Hematopoietic multipotent progenitor cell treated with erythropoietin and hydrocortisone succinate and interleukin-3 and kit ligand, for 17 days (in vitro differentiated cells): ENCODE data around the gene CDK8.
"Not testable (repeated sequence)": the region's sequence is repeated elsewhere in the genome, so short reads cannot be mapped to it uniquely, and the experiment has no call there.

Source experiments
- DNase-seq: peaks from one replicate; pipeline ENCODE4 v3.0.0-alpha.2; 2015; ENCODE audit warnings: low spot score

The CDK8 gene

DNA sequence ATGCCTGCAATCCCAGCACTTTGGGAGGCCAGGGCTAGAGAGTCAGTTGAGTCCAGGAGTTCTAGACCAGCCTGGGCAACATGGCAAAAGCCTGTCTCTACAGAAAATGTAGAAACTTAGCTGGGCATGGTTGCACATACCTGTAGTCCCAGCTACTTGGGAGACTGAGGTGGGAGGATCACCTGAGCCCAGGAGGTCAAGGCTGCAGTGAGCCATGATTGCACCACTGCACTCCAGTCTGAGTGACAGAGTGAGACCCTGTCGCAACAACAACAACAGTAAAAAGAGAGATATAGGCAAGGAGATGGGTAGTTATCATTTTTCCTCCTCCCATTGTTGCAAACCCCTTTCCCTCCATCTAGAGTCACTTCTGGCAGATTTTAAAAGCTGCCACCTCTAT is 62.2 kb downstream of the CDK8 start:
- not testable (repeated sequence) for DNase-seq

DNA sequence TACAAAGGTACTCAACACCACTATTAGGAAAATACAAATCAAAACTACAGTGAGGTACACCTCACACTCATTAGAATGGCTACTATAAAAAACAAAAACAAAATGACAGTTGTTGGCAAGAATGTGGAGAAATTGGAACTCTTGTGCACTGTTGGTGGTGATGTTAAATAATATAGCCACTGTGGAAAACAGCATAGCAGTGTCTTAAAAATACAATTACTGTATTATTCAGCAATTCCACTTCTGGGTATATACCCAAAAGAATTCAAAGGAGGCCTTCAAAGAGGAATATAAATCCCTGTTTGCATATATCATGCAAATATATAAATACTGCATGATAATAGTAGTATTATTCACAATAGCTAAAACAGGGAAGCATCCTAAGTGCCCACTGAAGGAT is 66.8 kb downstream of the CDK8 start:
- DNase-seq, result no peak

DNA sequence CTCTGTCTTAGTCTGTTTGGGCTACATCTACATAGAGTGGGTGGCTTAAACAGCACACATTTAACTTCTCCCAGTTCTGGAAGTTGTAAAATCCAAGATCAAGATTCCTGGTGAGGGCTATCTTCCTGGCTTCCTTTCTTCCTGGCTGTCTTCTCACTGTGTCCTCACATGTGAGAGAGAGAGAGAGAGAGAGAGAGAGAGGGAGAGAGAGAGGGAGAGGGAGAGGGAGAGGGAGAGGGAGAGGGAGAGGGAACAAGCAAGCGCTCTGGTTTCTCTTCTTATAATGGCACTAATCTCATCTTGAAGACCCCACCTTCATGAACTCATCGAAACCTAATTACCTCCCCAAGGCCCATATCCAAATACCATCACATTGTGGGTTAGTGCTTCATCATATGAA is 69.2 kb downstream of the CDK8 start:
- no peak for DNase-seq

DNA sequence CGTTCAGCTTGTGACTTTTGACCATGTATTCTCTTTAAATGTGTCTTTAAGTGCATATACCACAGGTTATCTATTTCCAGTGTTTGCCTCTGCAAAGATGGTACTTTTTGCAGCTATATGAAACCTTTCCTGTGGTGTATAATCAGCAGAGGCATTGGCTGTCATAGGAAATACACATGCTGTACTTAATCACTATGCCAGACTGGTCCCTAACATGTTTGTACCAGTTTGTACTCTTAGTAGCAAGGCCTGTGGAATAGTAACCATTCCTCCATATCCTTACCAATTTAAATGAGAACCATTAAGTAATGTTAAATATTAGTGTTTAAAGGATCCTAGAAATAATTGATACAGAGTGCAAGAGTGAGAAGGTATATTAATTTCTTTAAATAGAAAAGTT is 69.8 kb downstream of the CDK8 start:
- DNase-seq, result no peak

DNA sequence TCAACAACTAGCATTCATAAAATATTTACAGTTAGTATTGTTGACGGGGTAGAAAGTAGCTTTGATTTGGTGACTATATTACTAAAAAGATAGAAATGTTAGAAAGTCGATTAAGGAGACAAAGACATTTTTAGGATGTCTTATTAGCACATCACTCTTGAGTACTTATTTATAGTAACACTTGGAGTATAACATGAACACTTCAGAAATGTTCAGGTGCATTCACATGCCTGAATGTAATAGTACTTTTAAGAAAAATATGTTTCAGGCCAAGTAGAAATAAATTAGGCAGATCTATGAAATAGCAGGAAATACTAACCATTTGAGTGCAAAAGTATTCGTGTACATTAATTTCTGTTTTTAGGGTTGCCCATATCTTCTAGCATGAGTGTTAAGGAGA is 70.4 kb downstream of the CDK8 start:
- DNase-seq, result no peak

DNA sequence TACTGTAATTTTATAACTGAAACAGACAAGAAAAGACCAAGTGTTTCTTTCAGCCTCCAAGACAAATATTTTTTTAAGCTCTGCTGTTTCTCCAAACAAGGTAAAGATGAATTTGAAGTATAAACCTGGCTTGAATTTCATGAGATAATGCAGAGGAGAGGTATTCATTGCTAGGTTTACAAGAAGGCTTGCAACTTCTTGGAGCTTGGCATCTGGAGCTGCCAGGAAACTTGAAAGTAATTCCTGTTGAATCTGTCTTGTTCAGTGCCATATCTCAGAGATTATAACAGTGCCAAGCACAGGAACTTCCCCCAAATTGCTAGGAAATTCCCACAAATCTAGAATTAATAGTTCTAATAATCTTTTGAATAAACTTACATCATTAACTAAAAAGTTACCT is 70.9 kb downstream of the CDK8 start:
- no peak for DNase-seq

DNA sequence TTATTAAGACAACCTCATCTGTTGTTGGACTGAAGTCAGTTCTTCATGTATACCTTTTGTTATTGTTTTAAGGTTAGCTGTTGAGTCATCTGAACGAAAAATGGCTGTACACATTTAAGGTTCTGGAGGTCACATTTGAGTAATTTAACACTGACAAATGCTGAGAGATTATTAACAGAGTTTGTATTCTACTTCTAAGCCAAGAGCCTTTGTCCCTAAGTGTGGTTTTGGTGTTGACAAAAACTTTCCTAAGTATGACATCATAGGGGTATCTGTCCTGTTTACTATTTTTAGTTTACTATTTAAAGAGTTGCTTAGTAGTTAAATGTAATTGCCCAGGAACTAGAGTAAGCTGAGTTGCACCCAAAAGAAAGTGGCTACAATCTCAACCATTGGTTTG is 71.9 kb downstream of the CDK8 start:
- no peak for DNase-seq

DNA sequence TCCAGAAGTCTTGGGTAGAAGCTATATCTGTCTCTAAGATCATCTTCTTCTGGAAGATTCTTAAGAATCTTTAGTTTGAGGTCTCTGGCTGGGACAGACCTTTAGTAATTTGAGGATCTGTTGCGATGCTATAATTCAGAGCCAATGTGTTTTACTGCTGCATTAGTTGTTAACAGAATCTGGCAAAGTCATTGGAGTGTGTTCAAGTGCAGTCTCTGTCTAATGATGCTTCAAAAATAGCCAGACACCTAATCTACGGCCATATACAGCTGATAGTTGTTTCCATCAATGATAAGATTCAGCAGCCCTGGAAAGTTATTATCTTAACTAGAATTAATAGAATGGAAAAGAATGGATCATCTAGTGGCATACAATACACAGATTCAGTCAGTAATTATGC is 72.6 kb downstream of the CDK8 start:
- no peak for DNase-seq

DNA sequence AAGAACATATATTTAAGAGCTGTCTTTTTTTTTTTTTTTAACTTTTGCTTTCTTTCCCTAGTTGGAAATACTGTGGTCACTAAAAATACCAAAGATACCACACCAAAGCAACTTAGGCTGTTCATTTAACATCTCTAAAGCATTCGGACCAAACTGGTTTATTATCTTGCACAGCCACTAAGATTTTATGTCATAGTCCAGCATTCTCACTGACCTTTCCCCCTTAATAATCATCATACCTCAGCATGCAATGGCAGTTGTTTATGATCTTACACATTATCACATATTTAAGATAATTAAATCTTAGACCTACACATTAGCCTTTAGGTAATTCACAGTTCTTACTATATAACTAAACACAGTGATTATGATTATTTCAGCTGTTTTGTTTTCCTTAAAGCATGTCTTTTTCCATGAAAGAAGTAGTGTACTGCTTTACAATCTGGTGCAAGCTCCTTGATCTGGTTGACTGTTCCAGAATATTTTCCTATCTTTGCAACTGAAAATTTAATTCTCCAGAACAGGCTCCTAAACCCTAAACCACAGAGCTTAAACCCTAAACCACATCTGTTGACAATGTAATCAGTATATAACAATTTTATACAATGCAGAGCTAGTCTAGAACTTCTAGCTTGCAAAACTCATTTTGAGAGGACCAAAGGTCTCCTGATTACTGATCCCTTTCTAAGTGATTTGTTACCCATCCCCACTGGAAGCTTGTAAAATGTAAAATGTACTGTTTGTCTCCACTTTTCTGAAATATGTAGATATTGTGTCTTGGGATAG is 74.2 kb downstream of the CDK8 start:
- no peak for DNase-seq

DNA sequence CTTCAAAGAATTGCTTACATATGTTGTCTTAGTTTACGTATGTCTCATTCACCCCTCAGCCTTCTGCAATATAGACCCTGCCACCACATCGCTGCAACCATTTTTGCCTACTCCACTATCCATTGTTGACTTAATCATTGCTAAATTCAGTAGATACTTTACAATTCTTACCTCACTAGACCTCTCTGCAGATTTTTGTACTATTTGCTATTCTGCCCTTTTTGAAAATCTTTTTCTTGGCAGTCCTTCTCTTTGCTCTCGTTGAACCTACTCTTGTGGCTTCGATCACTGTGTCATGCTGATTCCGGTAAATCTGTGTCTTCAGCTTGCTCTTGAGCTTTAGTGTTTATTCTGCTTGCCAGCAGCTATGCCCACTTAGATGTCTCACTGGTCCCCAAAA is 81.2 kb downstream of the CDK8 start:
- no peak for DNase-seq

DNA sequence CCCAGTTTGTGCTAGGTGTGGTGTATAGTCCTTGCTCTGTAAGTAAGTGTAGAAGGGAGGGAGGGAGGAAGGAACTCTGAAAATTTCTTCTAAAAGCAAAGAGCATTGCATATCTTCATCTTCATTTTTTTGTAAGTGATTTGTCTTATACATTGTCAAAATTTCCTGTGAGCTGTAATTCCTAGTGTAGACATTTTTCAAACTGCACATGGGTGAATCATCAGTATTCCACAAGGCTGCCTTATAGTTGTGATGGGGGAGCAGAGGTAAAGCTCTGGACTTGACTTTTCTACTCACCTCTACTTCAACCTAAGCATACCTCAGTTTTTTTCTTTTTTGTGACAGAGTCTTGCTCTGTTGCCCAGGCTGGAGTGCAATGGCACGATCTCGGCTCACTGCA is 86.9 kb downstream of the CDK8 start:
- no peak for DNase-seq

DNA sequence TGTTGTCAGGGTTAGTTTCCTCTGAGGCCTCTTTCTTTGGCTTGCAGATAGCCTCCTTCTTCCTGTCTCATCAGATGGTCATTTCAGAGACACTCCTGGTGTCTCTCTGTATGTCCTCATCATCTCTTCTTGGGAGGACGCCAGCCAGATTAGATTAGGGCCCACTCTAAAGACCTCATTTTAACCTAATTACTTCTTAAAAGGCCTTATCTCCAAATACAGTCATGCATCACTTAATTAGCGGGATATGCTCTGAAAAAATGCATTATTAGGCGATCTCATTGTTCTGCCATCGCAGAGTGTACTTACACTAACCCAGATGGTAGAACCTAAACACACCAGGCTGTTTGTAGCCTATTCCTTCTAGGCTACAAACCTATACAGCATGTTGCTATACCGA is 89.0 kb downstream of the CDK8 start:
- DNase-seq, result peak; percentile 12

DNA sequence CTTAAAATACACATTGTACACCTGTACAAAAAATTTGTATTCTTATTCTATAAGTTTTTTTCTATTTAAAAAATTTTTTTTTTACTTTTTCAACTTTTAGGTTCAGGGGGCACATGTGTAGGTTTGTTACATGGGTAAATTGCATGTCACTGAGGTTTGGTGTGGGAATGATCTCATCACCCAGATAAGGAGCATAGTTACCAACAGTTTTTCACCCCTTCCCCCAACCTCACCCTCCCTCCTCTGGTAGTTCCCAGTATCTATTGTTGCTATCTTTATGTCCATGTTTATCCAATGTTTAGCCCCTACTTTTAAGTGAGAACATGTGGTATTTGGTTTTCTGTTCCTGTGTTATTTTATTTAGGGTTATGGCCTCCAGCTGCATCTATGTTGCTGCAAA is 89.9 kb downstream of the CDK8 start:
- DNase-seq, result no peak

DNA sequence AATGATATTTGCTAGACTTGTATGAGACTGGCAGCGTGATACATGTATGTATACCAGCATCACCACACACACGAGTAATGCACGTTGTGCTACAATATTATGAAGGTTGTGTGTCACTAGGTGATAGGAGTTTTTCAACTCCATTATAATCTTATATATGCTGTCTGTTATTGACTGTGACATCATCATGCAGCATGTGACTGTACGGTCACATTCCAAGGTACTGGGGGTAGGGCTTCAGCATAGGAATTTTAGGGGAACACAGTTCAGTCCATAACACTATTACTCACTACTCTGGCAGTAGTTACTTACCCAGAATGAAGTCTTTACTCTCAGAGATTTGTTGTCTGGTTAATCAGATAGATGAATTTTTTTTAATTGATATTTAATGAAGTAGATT is 91.1 kb downstream of the CDK8 start:
- no peak for DNase-seq

DNA sequence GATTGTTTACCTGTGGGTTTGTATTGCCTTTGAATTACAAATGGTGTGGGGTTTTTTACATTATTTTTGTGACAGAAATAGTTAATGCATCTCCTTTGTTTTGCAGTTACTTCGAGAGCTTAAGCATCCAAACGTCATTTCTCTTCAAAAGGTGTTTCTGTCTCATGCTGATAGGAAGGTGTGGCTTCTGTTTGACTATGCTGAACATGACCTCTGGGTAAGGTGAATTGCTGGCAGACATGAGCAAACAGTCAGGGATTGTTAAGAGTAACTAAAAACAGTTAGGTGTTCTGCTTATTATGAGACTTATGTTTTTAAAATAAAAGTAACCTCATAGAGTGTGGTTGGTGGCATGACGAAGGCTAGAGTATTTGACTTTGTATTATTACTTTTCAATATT is 95.0 kb downstream of the CDK8 start:
- no peak for DNase-seq

DNA sequence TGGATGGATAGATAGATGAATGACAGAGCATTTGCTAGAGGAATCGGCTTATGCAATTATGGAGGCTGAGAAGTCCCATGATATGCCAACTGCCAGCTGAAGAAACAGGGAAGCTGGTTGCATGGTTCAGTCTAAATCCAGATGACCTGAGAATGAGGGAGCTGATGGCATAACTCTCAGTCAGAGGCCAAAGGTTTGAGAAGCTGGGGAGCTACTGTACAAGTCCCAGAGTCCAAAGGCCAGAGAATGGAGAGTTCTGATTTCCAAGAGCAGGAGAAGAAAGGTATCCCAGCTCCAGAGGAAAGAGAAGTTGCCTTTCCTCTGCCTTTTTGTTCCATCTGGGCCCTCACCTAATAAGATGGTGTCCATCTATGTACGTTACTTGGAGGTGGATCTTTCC is 108.3 kb downstream of the CDK8 start:
- no peak for DNase-seq

DNA sequence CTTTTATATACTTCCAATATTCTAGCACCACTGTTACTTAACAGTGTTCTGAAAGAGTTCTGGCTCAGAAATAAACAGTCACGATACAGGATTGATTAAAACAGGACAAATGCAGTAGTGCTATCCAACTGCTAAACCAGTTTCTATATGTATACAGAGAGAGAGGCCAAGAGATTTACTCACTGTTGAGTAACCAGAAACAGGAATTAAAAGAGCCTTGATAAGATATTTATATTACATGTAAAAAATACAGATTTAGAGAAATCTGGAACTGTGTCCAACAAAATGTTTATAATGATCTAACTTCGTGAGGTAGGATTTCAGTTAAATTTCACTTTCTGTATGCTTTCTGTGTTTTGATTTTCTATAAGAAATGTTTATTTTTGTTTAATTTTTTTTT is 116.6 kb downstream of the CDK8 start:
- no peak for DNase-seq

DNA sequence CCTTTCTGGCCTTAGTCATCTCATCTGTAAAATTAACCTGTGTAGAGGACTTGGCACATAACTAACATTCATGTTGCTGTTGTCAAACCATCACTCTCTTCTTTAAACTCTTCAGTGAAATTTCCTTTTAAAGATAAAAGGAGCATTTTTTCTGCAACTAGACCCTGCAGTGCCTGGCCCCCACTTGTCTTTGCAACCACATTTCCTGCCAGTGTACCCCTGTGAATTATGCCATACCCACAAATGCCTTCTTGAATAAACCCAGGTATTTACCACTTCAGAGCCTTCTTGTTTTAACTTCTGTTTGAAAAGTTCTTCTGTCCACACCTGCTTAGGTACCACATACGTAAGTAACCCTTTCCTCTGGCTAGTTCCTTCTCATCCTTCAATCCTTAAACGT is 118.8 kb downstream of the CDK8 start:
- no peak for DNase-seq

DNA sequence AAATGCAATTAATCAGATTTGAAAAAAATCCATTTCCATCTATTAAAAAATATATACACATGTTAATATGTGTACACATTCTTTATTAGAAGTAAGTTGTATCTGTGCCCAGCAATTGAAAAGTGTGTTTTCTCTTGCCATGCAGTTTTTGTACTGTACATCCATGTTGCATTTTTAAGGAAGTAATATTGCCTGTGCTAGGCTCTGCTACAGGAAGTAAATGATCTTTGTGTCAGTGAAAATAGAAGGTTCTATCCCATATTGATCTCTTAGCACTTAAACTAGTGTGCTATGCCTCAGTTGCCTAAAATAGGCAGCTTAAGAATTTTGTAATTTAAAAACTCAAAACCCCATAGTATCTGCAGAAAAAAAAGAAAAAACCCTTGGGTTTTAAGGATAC is 122.5 kb downstream of the CDK8 start:
- no peak for DNase-seq

DNA sequence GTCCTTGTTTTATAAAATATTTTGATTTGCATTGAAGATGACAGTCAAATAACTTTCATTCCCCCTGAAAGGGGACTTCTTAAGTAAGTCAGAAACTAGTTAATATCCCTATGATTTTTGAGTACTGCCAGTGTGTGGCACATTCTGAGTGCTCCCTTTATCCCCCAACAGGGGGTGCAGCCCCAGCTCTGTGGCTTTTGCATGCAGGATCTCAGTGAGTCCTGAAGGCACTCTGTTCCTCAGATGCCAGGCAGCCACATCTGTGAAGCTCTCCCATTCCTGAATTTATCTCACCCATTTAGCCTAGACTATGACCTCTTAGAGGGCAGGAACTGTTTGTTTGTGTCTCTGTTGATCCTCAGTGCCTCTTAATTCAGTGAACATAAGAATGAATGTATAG is 123.1 kb downstream of the CDK8 start:
- peak; percentile 55 for DNase-seq

DNA sequence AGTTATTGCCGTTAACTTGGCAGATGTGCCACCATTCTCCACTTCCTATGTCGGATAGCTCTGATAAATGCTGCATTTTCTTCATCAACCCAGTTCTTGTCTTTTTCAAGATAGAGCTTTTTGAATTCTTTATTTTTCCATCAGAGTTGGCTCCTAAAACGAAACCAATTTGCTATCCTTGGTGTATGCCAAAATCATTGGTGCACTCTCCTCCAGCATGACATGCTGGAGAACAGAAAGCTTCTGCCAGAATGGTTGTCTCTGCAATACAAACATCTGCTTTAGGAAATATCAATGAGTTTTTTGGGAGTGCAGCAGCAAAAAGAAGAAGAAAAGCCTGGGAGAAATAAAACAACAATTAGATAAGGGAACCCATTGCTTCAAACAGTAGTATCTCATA is 124.2 kb downstream of the CDK8 start:
- no peak for DNase-seq

DNA sequence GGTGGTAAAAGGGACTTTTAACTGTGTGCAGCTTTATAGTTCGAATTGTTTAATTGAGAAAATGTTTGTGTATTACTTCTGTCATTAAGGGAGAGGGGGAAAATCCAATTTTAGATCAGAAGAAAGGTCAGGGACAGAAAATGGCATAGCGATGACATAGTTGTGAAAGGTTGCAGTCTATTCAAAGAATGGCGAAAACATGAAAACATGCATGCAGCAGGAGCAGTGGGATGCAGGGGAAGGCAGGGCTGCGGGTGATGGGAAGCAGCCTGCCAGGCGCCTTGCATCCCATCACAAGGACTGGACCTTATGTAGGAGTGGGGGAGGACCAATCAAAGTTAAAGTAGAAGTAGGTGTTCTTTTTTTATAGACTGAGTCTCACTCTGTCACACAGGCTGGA is 125.9 kb downstream of the CDK8 start:
- DNase-seq, result no peak

DNA sequence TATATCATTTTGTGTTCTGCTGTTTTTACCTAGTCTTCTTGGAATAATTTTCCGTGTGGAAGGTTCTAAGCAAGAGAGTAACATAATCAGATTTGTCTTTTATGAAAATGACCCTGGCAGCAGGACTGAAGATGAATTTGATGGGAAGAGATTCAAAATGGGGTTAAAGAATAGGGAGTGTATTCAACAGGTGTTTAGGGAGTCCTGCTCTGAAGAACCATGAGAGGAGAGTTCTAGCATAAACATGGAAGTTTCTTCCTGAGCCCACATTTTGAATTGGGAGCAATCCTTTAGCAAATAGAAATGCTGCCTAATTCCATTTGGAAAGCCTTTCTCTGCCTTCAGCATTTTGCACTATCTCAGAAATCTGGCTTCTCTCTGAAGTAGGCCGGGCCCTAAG is 127.0 kb downstream of the CDK8 start:
- DNase-seq, result no peak

DNA sequence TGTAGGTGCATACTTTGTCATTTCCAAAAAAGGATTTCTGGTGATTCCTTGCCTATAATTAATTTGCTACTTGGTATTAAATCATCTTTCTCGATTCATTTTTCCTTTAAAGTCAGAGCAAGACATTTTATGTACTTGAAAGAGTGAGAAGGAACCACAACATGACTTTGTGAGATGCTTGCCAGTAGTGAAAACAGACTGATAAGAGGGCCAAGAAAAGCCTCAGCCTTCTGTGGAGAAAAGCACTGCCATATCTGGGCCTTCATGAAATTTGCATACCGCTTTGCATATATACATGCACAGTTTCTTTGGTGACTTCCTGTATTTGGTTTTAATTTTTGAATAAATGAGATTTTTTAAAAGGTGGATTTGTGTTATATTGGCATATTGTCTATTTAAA is 128.4 kb downstream of the CDK8 start:
- peak; percentile 20 for DNase-seq

DNA sequence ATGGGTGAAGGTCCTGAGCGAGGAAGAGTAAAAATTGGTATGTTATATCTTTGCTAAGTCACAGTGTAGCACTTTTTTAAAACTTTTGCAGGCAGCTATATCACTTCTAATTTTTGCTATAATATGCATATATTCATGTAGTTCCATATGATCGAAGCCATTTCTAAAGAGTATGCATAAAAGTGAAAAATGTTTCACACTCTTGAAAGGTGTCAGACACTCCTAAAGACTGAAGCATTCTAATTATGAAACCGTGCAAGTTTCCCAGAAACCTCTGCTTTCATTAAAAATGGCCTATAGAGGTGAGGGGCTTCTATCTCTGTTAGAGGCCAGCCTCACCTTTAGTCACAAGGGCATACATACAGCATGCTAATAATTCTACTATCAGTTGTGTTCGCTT is 128.9 kb downstream of the CDK8 start:
- no peak for DNase-seq
